HepG2 (cell line): Measurements from ENCODE around the gene TMEM35B. TPM values are rescaled to one million over a fixed set of nuclear protein-coding genes. Genes with fewer than 3 reads are reported as not detected.

Source experiments
- ATAC-seq: fragments of 200-7000 bp; cut with Tn5 transposase; 3 replicates; pipeline ENCODE4 v1.9.1; 2020; ENCODE audit warnings: mild to moderate bottlenecking, moderate library complexity
- BruUV-seq: library from RNA; stranded (reverse); fragments of 400-500 nt; replicated peaks from 2 replicates; lab custom pipeline; 2021; lab: Mats Ljungman, UMichigan
- CTCF ChIA-PET: fragments of 300-600 bp; formaldehyde crosslinking; extraction: SDS; loops from one replicate; lab custom pipeline; 2021; ENCODE audit warnings: low total read pairs, inconsistent platforms, low intra/inter-chr PET ratio; lab: Yijun Ruan, JAX
- POLR2A ChIA-PET: fragments of 350-600 bp; sonication (Branson Sonifier 250); formaldehyde crosslinking; loops from one replicate; lab custom pipeline; 2020; ENCODE audit warnings: antibody characterized with exemption, inconsistent platforms; lab: Yijun Ruan, JAX
- DNase-seq: peaks from one replicate; pipeline ENCODE4 v3.0.0-alpha.2; 2015; ENCODE audit warnings: low spot score
- FAIRE-seq: peaks from 3 replicates; lab custom pipeline; 2011; peaks lifted over from hg19 to GRCh38; lab: Jason Lieb, UNC
- H2AFZ ChIP-seq: one replicate; pipeline ENCODE4 v1.6.1; 2011; ENCODE audit warnings: low read length, inconsistent platforms
- H3K27ac ChIP-seq: fragments of 300-600 bp; 3 replicates; pipeline ENCODE4 v1.8.0; 2011; ENCODE audit warnings: mixed run types, mild to moderate bottlenecking, mixed read lengths, low read length, inconsistent platforms; ENCODE audit not compliant: insufficient read depth; ENCODE audit errors: extremely low read length
- H3K27me3 ChIP-seq, 2 experiments: fragments of 200-600 bp in 1 of 2; 2 replicates in 1 of 2; 3 replicates in 1 of 2; pipeline versions ENCODE4 v1.6.0 to v1.8.0; 2011; ENCODE audit warnings: low read length in 2 of 2, mild to moderate bottlenecking in 2 of 2, moderate library complexity in 2 of 2, inconsistent platforms in 1 of 2; ENCODE audit not compliant: insufficient read depth in 2 of 2, control insufficient read depth in 1 of 2
- H3K36me3 ChIP-seq, 2 experiments: fragments of 200-600 bp in 1 of 2; replicated peaks in 1 of 2; 2 replicates in 1 of 2; 3 replicates in 1 of 2; pipeline versions ENCODE4 v1.5.1 to v1.8.0; 2011; ENCODE audit warnings: low read length in 2 of 2, inconsistent platforms in 1 of 2; ENCODE audit not compliant: insufficient read depth in 2 of 2, control insufficient read depth in 1 of 2
- H3K4me1 ChIP-seq: 2 replicates; pipeline ENCODE4 v1.5.1; 2012; ENCODE audit warnings: low read length, inconsistent platforms; ENCODE audit not compliant: insufficient read depth
- H3K4me2 ChIP-seq: 2 replicates; pipeline ENCODE4 v1.6.0; 2011; ENCODE audit warnings: low read depth, low read length, inconsistent platforms
- H3K4me3 ChIP-seq, 3 experiments: fragments of 200-600 bp in 1 of 3; sonication (generic), shearing (Covaris generic) in 1 of 3; replicated peaks in 1 of 3; 2 replicates each; pipeline ENCODE4 v1.5.1; 2011 to 2016; ENCODE audit warnings: low read length in 3 of 3, inconsistent platforms in 2 of 3, low read depth in 2 of 3, mild to moderate bottlenecking in 2 of 3, control low read depth in 1 of 3, mixed read lengths in 1 of 3; ENCODE audit not compliant: insufficient read depth in 1 of 3
- H3K79me2 ChIP-seq: one replicate; pipeline ENCODE4 v1.6.1; 2011; ENCODE audit warnings: low read length, inconsistent platforms; ENCODE audit not compliant: insufficient read depth
- H3K9ac ChIP-seq: 2 replicates; pipeline ENCODE4 v1.6.0; 2011; ENCODE audit warnings: mild to moderate bottlenecking, low read depth, low read length, inconsistent platforms; ENCODE audit not compliant: insufficient read depth
- H3K9me3 ChIP-seq: 2 replicates; pipeline ENCODE4 v1.5.1; 2012; ENCODE audit warnings: mild to moderate bottlenecking, low read length
- H4K20me1 ChIP-seq: 2 replicates; pipeline ENCODE4 v1.6.0; 2011; ENCODE audit warnings: inconsistent platforms, mild to moderate bottlenecking, low read length, moderate library complexity; ENCODE audit not compliant: insufficient read depth
- ATF5 ChIP-seq: sonication (generic); formaldehyde crosslinking; IDR thresholded peaks from 2 replicates; pipeline ENCODE4 v1.4.0; 2020; ENCODE audit warnings: mild to moderate bottlenecking, low read depth, missing genetic modification reagents
- CHD2 ChIP-seq: IDR thresholded peaks from 2 replicates; pipeline ENCODE4 v1.6.1; 2011; ENCODE audit warnings: low read depth, low read length, improper control_type of control experiment
- HNRNPL ChIP-seq: fragments of 200-400 bp; formaldehyde crosslinking; IDR thresholded peaks from 2 replicates; pipeline ENCODE4 v1.6.1; 2017; ENCODE audit warnings: mild to moderate bottlenecking, low read depth, low read length
- HOXA9 ChIP-seq: sonication (generic); formaldehyde crosslinking; IDR thresholded peaks from 2 replicates; pipeline ENCODE4 v1.8.1; 2022; ENCODE audit warnings: missing genetic modification reagents, mild to moderate bottlenecking, moderate library complexity, borderline replicate concordance
- KLF6 ChIP-seq: IDR thresholded peaks from 2 replicates; pipeline ENCODE4 v1.8.0; 2016; ENCODE audit warnings: missing biosample characterization, missing genetic modification reagents
- MTF2 ChIP-seq: sonication (generic); formaldehyde crosslinking; IDR thresholded peaks from 2 replicates; pipeline ENCODE4 v1.5.0; 2020; ENCODE audit warnings: missing genetic modification reagents, borderline replicate concordance
- SAP130 ChIP-seq: IDR thresholded peaks from 2 replicates; pipeline ENCODE4 v1.6.1; 2016; ENCODE audit warnings: low read depth
- ZNF230 ChIP-seq: sonication (generic); formaldehyde crosslinking; IDR thresholded peaks from 2 replicates; pipeline ENCODE4 v1.4.0; 2020; ENCODE audit warnings: mild to moderate bottlenecking, missing genetic modification reagents
- ZNF605 ChIP-seq: sonication (generic); formaldehyde crosslinking; IDR thresholded peaks from 2 replicates; pipeline ENCODE4 v1.8.0; 2022; ENCODE audit warnings: mild to moderate bottlenecking, missing genetic modification reagents
- ZNF616 ChIP-seq: sonication (generic); formaldehyde crosslinking; IDR thresholded peaks from 2 replicates; pipeline ENCODE4 v1.5.0; 2020; ENCODE audit warnings: low read depth, mild to moderate bottlenecking, missing genetic modification reagents
- ZNF75D ChIP-seq: sonication (generic); formaldehyde crosslinking; IDR thresholded peaks from 2 replicates; pipeline ENCODE4 v1.8.1; 2023; ENCODE audit warnings: missing genetic modification reagents, mild to moderate bottlenecking, borderline replicate concordance
- ZNF788 ChIP-seq: sonication (generic); formaldehyde crosslinking; IDR thresholded peaks from 2 replicates; pipeline ENCODE4 v1.5.0; 2020; ENCODE audit warnings: mild to moderate bottlenecking, missing genetic modification reagents, borderline replicate concordance
- WGBS: methylation state at CpG from one replicate; pipeline ENCODE4 v1.1.6; 2017; ENCODE audit warnings: low lambda C conversion rate; 5-methylcytosine and 5-hydroxymethylcytosine counted together
- in situ Hi-C: cut with HindIII; loops from 2 replicates; pipeline ENCODE4 v1.10.0; 2017; ENCODE audit warnings: low pct_unique_long_range_greater_than_20kb; ENCODE audit not compliant: extremely low pct_ligation_motif_present
- intact Hi-C: fragments of 100-400 bp; cut with micrococcal nuclease; formaldehyde crosslinking; loops from one replicate; pipeline ENCODE4 v1.10.0; 2022; ENCODE audit not compliant: unreplicated experiment
- polyA plus RNA-seq, 8 experiments: library from polyadenylated mRNA; depleted of rRNA in 3 of 8; stranded (reverse) in 7 of 8; unstranded in 1 of 8; fragments of >200 nt; fragmentation: Illumina TruSeq in 4 of 8; extraction: Trizol in 4 of 8; gene quantifications; 2 replicates each; pipeline versions ENCODE4 v1.2.1 to v1.2.3, GENCODE V29; 2011 to 2016; ENCODE audit warnings: low read depth in 4 of 8, missing spikeins in 1 of 8, mixed read lengths in 1 of 8; ENCODE audit not compliant: insufficient read depth in 1 of 8
- total RNA-seq, 5 experiments: library from RNA; depleted of rRNA; stranded (reverse); fragments of >200 nt; fragmentation: Illumina TruSeq; extraction: Trizol; gene quantifications; 2 replicates each; pipeline ENCODE4 v1.2.3, GENCODE V29; 2016; ENCODE audit warnings: low read depth in 1 of 5

TMEM35B gene
- total and polyA plus RNA-seq, 2 of the 13 experiments (the other 11 are each of a cell fraction or from before 2014, with no cell fraction given), result 11.5 to 26.0 TPM

- in situ Hi-C loops (no loop called here), intact Hi-C loops (no loop called here)
- POLR2A ChIA-PET, result interaction anchor here (1.5 kb wide), 1 partner anchor 8 kb away, joined by 7 read pairs; no protein-coding TSS in a partner anchor
- no peaks in the 10 kb centered on the region for H3K9me3 ChIP-seq
- H3K36me3 ChIP-seq, result no peaks in the 10 kb centered on the region
- no peak for DNase-seq
- 82% methylated on average over 6 of the region's 6 CpGs for WGBS
- H3K4me1 ChIP-seq, result peaks cover 42% of the 10 kb centered on the region
- no TSS peak for BruUV-seq
- no peak overlapping the region for H3K27ac ChIP-seq
- no peak overlapping the region for H2AFZ ChIP-seq
- H4K20me1 ChIP-seq, result no peaks in the 10 kb centered on the region
- H3K9ac ChIP-seq, result no peak overlapping the region
- ATAC-seq, result no peak
- H3K4me2 ChIP-seq, result no peak overlapping the region
- no peaks in the 10 kb centered on the region for H3K79me2 ChIP-seq
- CTCF ChIA-PET, result no interaction called here
- no peak overlapping the region for H3K4me3 ChIP-seq
- H3K27me3 ChIP-seq, result no peaks in the 10 kb centered on the region
- no peak for FAIRE-seq
- TF ChIP-seq HNRNPL (no peak), ZNF605 (CRISPR knock-in tag) (no peak), CHD2 (no peak), SAP130 (CRISPR knock-in tag) (no peak), HOXA9 (CRISPR knock-in tag) (no peak), ZNF616 (no peak), ZNF230 (CRISPR knock-in tag) (no peak), ZNF75D (no peak), KLF6 (CRISPR knock-in tag) (no peak), MTF2 (CRISPR knock-in tag) (no peak), ZNF788 (CRISPR knock-in tag) (no peak), ATF5 (no peak)
Observed at GRCh38 chr1:34975771-34976170, 9.4 kb downstream of the TMEM35B start.
